OCI-LY1 (cell line): ENCODE results near the gene MCTS1.

Source experiments
- CTCF ChIP-seq: fragments of 200-600 bp; sonication (generic), shearing (Covaris generic); IDR thresholded peaks from 2 replicates; pipeline ENCODE4 v1.5.1; 2017; ENCODE audit warnings: mild to moderate bottlenecking, antibody characterized with exemption, low read length, moderate library complexity, mixed read lengths
- EZH2 ChIP-seq: fragments of 200-600 bp; sonication (generic), shearing (Covaris generic); IDR thresholded peaks from 2 replicates; pipeline ENCODE4 v1.8.0; 2017; ENCODE audit warnings: borderline replicate concordance, mixed run types, mild to moderate bottlenecking, antibody characterized with exemption, low read length, moderate library complexity, mixed read lengths

DNA sequence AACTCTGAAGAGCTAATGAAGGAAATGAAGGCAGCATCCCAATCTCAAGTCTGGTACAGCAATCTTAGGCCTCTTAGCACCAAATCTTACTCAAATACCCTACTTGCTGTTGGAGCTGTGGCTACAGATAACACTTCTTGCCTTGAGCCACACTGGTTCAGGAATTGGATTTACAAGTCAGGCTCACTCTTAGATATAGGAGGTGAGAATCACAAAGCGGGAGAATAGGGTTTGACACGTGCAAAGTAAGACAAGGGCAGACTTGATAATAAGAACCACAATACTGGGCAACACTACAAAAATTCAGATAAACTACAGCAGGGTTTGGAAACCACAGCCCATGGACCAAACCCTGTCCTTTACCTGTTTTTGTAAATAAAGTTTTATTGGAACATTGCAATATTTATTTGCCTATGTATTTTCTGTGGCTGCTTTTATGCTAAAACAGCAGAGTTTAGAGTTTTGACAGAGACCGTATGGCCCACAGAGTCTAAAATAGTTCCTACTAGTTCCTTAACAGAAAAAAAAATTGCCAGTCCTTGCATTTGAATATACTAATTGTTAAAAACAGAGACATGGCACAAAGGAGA is 33.8 kb upstream of the MCTS1 start:
- no peak for TF ChIP-seq EZH2
- no peak for TF ChIP-seq CTCF
